Stimulated activated CD8-positive, alpha-beta memory T cell treated with anti-CD3 and anti-CD28 coated beads, Interleukin-15, amount 100 ng/mL, for 4 hours (primary cell): ENCODE results near the gene HNF4A.

Source experiments
- DNase-seq, 2 donors: peaks; one replicate each; pipeline ENCODE4 v3.0.0-alpha.2; 2020; ENCODE audit warnings: low read depth in 2 of 2

HNF4A gene

DNA sequence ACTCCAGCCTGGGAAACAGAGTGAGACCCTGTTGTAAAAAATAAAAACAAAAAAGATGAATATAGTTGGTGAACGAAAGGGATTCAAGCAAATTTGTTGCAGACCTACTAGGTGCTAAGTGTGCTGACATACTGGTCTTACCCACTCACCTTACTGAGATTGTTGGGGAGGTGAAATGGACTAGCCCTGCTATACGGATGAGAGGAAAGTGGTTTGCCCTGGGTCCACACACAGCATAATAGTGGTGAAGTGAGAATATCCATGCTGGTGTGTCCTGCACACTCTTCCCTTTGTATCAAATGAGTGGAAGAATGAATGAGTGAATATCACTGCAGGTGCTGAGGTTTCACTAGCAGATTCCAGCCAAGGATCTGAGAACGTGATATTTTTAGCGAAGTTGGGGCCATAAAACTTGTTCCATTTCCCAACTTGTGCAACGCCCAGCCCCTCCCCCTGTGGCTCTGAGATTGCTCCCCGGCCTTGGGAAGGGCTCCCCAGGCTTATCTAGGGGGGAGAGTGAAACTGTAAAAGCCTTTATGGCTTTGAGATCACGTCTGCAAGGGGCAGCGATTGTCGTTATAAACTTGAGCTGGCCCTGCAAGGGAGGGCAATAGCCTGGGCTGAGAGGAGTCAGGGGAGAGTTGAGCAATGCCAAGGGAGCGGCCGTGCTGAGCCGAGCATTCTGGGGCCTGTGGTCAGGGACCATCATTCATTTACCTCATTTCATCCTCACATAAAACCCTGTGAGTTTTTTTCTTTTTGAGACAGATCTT lies 87.0 kb downstream of the HNF4A start:
- no peak for DNase-seq

- DNase-seq, result no peak
These were observed 90.5 kb downstream of the HNF4A start for GRCh38 chr20:44445742-44446710.

GRCh38 chr20:44447827-44448419 lies 92.4 kb downstream of the HNF4A start:
- DNase-seq, result no peak

DNA sequence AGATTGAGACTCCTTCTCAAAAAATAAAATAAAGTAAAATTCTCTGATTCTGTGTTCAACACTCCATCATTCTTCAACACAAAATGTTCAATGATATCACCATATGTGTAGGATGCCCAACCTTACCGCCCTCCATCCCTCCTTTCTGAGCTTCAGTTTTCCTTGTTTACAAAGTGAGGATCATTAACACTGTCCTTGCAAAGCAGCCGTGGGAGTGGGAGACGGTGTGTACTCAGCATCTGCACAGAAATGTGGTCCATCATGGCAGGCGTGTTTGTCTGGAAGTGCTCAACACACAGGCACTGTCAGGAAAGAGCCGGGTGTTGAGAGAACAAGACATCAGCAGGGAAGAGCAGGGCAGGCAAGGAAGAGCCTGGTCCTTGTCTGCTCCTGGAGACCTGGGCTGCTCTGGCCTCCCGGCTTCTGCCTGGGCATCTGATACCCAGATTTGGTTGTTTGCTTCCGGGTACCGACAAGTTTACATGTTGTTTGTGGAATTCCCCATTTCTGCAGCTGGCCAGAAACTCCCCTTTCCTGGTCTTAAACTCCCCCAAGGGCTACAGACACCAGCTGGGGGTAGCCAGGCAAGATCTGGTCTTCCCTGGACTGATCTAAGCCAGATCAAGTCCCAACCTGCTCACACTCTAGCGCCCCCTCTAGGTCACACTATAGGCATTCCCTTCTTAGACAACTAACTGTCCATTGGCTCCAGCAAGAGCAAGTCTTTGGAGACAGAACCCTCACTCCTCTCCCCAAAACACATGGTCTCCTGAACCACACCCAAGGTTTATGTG lies 93.5 kb downstream of the HNF4A start:
- no peak for DNase-seq

DNA sequence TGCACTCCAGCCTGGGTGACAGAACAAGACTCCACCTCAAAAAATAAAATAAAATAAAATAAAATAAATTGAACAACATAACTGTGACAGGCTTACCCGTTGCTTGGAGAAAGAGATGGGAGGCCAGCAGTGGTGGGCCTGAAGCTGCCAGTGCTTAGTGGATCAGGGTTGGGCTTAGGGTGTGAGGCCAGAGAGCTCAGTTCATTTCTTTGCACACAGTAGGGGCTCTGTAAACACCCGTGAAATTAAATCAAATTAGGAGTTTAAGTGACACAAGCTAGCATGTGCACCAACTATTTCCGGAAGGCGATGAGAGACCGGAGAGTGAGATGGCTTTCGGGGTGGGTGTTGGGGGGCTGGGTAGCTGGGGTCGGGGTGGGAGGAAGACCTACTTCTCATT lies 94.4 kb downstream of the HNF4A start:
- no peak for DNase-seq

- no peak for DNase-seq
These were observed 94.9 kb downstream of the HNF4A start for GRCh38 chr20:44450281-44450889.

- DNase-seq, result no peak
These were observed 95.5 kb downstream of the HNF4A start for GRCh38 chr20:44450903-44451450.

DNA sequence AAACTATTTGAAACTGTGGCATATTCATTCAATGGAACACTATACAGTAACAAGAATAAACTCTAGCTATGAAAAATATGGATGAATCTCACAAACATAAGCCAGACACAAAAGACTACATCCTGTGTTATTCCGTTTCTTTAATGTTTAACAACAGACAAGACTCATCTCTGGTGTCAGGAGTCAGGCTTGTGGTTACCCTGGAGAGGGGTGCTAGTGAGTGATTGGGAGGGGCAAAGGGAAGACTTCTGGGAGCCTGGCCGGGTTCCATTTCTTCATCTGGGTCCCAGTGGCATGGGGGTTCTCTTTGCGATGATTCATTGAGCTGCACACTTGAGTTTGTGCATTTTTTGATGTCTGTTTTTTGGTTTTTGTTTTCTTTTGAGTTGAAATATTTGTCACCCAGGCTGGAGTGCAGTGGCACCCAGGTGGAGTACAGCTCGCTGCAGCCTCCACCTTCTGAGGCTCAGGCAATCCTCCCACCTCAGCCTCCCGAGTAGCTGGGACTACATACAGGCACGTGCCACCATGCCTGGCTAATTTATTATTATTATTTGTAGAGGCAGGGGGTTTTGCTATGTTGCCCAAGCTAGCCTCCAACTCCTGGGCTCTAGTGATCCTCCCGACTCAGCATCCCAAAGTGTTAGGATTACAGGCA lies 98.9 kb downstream of the HNF4A start:
- DNase-seq, result no peak

DNA sequence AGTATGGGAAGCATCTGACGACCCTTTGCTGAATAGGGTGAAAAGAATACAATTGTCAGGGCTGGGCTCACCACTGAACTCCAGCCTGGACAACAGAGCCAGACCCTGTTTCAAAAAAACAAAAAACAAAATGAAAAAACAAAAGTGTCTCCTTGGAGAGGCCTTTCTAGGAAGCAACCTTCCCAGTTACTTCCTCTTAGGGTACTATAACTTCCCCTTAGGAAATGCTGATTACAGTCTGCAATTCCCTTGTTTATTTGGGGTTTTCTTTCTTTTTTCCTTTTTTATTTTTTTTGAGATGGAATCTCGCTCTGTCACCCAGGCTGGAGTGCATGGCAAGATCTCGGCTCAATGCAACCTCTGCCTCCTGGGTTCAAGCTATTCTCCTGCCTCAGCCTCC lies 99.6 kb downstream of the HNF4A start:
- no peak for DNase-seq

- DNase-seq, result no peak
These were observed 101.1 kb downstream of the HNF4A start for GRCh38 chr20:44456611-44457010.

- DNase-seq, result no peak
These were observed 101.5 kb downstream of the HNF4A start for GRCh38 chr20:44457016-44457415.

DNA sequence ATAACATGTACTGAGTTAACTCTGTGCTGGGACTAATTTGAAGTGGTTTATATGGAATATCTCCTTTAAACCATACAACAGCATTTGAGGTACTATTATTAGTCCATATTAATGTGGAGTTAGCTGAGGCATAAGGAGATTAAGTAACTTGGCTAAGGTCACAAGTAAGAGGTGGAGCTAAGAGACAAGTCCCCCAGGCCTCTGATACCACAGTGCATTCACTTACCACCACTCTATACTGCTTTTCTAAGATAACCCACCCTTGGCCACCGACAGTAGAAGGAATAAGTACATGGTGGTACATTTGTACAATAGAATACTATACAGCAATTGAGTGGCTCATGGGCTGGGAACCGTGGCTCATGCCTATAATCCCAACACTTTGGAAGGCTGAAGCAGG lies 103.8 kb downstream of the HNF4A start:
- DNase-seq, result no peak

DNA sequence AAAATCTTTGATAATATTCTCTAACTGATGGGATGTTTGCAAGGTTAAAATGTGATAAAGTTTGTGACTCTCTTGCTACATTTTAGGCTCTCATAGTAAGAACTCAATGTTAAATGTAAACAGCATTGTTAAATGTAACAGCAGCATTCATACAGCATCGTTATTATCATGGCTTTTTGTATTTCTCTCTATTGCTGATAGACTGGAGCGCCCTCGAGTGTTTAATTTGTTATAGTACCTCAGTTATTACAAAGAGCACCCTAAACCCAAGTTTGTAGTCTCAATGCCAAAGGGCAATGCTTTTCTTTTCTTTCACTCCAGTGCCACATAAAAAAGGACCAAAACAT lies 105.3 kb downstream of the HNF4A start:
- no peak for DNase-seq

GRCh38 chr20:44461142-44461802 lies 105.8 kb downstream of the HNF4A start:
- no peak for DNase-seq

GRCh38 chr20:44461803-44462174 lies 106.3 kb downstream of the HNF4A start:
- DNase-seq, result no peak

GRCh38 chr20:44463466-44463865 lies 108.0 kb downstream of the HNF4A start:
- no peak for DNase-seq

DNA sequence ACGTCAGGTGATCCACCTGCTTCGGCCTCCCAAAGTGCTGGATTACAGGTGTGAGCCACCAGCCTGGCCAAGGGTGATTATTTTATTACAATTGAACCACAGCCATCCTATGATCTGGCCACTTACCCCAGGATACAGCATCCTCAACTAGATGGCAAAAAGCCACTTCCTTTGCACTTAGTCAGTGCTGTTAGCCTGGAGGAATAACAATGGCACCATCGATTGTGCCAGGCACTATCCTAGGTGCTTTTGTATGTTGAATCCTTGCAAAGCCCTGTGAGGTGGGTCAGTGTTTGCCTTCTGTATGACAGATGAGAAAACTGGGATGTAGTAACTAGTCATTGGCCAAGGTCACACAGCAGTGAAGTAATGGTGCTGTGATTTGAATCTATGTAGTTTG lies 109.0 kb downstream of the HNF4A start:
- no peak for DNase-seq

- no peak for DNase-seq
These were observed 109.6 kb downstream of the HNF4A start for GRCh38 chr20:44465001-44465560.

DNA sequence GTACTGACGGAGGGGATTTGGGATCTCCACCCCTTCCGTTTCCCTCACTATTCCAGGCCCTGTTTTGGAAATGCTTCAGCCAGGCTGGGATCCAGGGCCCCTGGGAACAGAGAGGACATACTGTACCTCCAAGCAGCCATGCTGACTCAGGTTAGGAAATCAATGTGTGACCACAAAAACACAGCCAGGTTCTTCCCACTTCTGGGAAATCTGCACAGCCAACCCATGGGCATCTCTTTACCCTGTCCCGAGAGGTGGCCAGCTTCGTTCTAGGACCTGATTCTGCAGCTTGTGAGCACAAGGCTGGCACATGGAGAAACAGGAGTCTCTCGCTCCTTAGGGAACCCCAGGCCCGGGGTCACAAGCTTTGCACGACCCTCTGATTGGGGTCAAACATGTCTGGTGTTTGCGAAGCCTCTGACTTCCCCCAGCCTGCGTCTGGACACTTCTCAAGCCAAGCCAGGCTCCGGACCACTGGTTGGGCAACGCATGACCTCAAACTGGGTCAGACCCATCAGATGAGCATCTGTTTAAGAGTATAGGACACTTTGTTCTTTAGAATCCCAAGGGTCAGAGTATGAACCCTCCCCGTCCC lies 111.9 kb downstream of the HNF4A start:
- no peak for DNase-seq
